ENCODE results near the gene ZC3H4. TPM values are rescaled to one million over a fixed set of nuclear protein-coding genes. Genes with fewer than 3 reads are reported as not detected.
"Not testable (repeated sequence)": the region's sequence is repeated elsewhere in the genome, so short reads cannot be mapped to it uniquely, and the experiment has no call there.

ZC3H4 gene
- 18.5 TPM for total RNA-seq

DNA sequence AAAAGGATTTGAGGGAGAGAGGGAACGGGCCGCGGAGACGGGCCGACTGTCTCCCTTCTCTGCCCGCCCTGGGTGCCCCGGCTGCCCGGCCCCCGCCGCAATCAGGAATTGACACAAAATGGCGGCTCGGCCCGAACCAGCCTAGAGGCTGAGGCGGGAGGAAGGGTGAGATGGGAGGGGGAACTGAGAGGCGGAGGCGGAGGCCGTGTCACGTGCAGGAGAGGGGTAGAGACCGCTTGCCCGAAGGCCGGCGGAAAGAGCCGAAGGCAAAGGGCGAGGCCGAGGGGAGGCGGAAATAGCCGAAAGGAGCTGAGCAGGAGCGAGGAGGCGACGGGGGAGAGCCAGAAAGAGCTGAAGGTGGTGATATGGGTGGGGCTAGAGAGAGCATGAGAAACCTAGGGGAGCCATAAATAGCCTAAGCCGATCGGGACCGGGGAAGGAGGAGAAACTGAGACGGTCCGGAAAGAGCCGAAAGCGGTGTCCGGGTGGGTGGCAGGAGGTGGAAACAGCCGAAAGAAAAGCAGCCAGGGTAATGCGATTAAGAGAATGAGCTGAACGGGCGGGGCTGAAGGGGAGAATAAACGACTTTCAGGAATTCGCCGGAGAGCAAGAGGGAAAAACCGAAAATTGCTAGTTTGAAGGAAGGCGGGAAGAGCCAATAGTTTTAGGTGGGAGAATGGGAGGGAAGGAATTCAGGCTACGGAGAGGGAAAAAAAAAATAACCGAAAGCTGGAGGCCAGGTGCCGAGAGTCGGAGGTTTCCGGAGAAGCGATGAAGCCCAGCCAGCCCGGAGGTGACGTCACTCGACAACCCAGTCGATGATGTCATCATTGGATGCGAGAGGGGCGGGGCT lies at the start of gene ZC3H4:
ZC3H4 (minus strand) TSS at position 780 of the 853 bp plus-strand sequence. CDS start 1,192 bp downstream, outside the sequence.
- peak; percentile 90 for ATAC-seq
- peak; percentile 99 for DNase-seq (ENCODE audit: low spot score)

DNA sequence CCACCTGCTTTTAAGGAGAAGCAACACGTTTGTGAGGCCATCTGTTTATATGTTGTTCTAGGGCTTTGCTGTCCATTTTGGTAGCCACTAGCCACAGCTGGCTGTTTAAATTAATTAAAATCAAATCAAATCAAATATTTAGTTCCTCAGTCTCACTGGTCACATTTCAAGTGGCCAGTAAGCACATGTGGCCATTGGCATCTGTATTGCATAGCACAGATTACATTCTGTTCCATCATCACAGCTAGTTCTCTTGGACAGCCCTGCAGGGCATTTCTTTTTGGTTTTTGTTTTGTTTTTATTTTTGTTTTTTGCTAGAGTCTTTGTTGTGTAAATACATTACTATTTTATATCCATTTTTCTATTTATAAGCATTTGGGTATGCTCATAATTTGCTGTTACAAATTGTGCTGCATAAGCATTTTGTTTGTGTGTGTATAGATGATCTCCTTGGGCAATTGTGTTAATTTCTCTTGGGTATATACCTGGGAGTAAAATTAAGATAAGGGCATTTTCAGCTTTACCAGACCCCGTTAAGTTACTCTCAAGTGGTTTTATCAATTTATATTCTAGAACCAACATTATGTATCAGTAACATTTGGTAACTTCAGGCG lies 48.4 kb upstream of the ZC3H4 start:
- ATAC-seq, result no peak
- no peak for DNase-seq (ENCODE audit: low spot score)

DNA sequence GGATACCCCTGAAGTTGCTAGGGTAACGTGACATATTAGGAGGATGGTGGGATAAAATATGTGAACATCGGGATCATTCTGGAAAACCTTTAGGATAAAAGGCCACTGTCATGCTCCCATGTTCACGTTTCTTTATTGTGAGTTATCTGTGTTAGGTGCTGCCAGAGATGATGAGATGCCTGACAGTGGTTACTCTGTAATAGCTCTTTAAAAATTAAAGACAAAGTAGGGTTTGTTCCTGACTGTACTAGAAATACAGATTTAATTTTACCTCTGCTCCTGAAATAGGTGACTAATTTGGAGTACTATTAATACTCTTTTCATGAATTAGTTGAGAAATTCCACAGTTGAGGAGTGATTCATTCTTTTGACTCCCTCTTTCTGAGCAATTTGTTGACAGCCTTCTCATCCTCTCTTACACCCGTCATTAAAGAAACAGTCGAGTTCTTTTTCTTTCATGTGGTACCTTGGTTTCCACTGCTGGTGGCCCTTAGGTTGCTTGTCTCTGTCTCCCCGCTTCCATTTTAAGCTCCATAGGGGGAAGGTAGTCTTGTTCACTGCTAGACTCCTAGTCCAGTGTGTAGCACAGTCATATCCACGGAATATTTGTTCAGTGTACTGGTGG lies 45.4 kb upstream of the ZC3H4 start:
- ATAC-seq (no peak), DNase-seq (ENCODE audit: low spot score) (no peak)

- DNase-seq (ENCODE audit: low spot score) (no peak), ATAC-seq (peak; percentile 75)
Measured at GRCh38 chr19:47158367-47158791, 44.8 kb upstream of the ZC3H4 start.

DNA sequence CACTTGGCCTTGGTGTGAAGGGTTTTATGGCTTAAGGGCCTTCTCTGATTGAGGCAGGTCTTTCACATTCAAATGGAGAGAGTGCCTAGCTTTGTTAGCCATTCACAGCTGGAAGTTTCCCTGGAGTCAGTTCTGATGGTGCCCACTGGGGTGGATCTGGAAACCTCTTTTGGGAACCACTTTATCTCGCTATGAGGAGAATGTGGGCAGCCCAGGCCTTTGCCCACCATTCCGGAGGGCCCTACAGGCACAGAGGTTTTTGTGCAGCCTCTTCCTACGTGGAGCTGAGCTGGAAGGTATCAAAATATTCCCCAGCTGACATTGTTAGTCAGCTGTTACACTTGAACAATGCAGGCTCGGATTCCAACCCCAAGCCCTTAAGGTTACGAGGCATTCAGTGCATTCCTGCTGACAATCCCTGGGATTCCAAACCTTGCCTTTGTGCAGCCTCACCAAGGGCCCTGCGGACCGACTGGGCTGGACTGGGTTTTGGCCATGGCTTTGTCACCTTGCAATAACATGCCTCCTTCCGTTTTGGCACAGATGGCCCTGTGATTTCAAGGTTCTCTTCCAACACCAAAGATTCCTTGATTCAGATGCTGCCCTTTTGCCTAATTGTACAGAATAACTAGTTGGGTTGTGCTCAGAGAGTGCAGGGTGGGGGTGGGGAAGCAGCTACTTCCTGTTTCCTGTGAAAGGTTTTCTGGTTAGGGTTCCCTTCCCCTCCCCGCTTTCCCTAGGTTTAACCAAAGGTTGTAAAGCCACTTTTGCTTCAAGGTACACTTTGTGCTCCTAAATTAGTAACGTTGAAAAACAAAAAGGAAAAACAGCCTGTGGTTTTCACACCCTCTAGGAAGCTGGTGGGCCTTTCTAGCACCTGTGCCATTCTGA lies 44.1 kb upstream of the ZC3H4 start:
- DNase-seq (ENCODE audit: low spot score) (peak; percentile 45), ATAC-seq (peak; percentile 62)

DNA sequence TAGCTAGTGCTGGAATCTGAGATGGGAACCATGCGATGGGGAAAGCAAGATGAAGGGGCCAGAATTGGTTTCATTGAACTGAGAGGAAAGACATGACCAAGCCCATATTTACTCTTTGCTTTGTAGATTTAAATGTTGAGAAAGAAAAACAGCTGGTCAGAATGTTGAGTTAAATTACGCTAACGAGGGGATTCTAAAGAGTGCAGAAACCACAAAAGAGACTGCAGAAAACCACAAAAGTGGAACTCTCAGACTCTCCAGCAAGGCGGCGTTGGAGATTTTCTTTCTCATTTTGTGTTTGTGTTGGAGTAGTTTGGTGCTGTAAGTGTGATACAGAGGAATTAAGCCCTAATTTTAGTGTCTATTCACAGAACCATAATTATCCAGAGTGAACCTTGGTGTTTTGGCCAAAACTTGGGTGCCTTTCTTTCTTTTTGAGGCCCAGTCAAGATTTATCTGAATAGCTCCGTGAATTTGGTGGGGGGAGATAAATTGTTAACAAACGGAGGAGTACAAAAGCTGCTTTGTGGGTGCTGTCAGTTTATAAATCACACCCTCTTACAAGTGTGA lies 43.4 kb upstream of the ZC3H4 start:
- DNase-seq (ENCODE audit: low spot score) (no peak), ATAC-seq (no peak)

DNA sequence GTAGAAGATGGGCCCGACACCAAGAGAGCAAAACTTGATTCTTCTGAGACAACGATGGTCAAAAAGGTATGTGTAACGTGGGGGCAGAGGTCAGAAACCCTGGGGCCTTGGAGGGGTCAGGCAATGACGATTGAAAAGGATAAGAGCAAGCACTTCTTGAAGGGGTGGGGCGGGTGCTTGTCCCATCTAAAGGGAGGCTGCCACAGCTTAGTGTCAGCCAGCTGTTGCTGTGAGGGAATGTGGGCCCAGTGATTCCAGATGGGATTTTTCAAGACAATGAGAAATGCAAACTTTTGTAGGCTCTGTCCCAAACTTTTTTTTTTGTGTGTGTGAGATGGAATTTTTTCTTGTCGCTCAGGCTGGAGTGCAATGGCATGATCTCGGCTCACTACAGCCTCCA lies 41.6 kb upstream of the ZC3H4 start:
- DNase-seq (ENCODE audit: low spot score) (no peak), ATAC-seq (no peak)

GRCh38 chr19:47153266-47153665 lies 39.7 kb upstream of the ZC3H4 start:
- ATAC-seq (no peak), DNase-seq (ENCODE audit: low spot score) (no peak)

DNA sequence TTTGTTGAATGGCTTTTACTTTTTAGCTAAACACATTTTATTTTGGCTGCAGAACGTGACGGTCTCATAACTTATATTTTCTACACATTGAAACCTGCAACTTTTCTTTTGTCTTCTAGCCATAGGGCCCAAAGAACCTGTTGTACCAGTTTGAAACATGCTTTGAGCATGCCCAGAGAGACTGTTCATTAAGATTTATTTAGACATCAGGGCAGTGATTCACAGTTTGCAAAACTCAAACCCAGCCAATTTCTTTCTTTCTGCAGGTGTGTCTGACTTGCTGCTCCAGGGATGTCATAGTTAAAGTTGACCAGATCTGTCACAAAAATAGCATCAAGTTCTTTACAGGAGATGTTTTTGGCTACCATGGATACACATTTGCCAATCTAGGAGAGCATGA lies 39.1 kb upstream of the ZC3H4 start:
- DNase-seq (ENCODE audit: low spot score), result no peak
- no peak for ATAC-seq

- ATAC-seq (no peak), DNase-seq (ENCODE audit: low spot score) (no peak)
Measured at GRCh38 chr19:47152205-47152604, 38.6 kb upstream of the ZC3H4 start.

GRCh38 chr19:47151627-47152026 lies 38.1 kb upstream of the ZC3H4 start:
- ATAC-seq (peak; percentile 83), DNase-seq (ENCODE audit: low spot score) (peak; percentile 50)

DNA sequence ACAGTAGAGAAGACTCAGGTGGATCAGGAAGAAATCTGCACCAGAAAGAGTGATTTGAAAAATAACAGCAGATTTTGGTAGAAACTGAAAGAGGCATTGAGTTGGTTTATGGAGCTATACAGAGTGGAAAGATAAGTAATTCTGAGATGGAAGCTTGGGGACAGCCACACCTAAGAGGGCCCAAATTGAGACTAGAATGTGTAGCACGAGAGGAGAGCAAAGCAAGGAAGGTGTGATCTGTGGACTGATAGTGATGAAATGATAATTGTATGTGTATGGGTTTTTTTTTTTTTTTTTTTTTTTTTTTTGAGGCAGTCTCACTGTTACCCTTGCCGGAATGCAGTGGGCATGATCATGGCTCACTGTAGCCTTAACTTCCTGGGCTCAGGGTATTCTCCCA lies 33.3 kb upstream of the ZC3H4 start:
- no peak for DNase-seq (ENCODE audit: low spot score)
- ATAC-seq, result no peak

DNA sequence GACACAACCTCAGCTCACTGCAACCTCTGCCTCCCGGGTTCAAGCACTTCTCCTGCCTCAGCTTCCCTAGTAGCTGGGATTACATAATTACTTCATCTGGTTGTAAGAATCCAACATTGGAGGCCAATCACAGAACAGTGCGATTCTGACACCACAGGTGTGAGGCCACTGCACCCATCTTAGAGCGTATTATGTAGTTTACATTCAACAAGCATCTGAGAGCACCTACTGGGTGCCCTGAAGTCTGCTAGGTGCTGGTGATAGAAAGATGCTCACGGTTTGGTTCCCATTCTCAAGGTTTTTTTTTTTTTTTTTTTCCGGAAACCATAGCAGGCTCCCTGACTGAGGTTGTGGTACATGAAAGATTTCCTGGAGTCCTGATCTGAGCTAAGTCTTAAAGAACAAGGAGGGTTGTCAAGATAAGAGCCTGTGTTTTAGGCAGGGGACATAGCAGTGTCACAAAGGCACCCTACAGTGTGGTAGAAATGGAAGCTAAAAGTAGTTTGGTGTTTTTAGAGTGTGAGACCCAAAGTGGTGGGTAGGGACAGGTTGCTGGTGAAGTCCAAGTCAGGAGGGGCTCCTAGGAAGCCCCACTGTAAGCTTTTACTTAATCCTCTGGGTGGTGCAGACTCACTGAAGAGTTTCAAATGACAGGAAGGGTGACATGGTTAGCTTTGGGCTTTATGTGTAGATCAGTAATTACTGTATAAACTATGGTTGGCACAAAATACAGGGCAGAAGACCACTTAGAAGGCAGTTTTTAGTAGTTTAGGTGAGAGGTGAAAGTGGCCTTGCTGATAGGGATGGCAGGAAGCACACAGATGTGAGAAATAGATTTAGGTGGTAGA lies 32.3 kb upstream of the ZC3H4 start:
- DNase-seq (ENCODE audit: low spot score) (no peak), ATAC-seq (no peak)

DNA sequence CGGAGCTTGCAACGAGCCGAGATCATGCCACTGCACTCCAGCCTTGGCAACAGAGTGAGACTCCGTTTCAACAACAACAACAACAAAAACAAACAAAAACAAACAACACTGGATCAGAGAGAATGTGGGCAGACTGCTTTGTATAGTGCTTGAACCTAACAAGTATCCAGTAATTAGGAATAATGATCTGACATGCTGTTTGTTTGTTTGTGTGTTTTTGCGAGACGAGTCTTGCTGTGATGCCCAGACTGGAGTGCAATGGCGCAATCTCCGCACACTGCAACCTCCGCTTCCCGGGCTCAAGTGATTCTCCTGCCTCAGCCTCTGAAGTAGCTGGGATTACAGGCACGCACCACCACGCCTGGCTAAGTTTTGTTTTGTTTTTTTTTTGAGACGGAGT lies 31.1 kb upstream of the ZC3H4 start:
- no peak for ATAC-seq
- no peak for DNase-seq (ENCODE audit: low spot score)

DNA sequence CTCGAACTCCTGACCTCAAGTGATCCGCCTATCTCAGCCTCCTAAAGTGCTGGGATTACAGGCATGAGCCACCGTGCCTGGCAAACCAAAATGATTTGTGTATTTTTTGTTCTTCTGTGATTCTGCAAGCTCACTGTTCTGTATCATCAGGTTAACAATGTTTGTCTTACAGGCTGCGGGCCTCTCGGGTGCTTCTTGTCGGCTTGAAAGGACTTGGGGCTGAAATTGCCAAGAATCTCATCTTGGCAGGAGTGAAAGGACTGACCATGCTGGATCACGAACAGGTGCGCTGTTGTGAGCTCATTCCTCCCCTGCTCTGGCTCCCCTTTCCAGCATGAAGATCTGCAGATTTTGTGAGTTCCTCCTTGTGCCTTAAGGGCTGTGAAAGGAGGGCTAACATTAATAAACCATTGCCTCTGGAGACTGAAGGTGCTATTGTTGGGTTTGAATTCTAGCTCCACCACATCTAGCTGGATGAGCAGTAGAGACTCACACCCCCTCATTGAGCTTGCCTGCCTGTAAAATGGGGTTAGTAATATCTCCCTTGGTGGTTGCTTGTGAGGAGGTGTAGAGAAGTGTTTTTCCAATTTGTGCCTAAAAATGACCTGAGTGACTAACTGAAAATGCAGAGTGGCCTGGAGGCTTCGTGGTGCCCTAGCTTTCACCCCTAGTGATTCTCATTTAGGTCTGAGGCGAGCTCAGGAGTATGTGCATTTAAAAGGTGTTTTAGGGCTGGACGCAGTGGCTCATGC lies 29.9 kb upstream of the ZC3H4 start:
- ATAC-seq, result no peak

DNA sequence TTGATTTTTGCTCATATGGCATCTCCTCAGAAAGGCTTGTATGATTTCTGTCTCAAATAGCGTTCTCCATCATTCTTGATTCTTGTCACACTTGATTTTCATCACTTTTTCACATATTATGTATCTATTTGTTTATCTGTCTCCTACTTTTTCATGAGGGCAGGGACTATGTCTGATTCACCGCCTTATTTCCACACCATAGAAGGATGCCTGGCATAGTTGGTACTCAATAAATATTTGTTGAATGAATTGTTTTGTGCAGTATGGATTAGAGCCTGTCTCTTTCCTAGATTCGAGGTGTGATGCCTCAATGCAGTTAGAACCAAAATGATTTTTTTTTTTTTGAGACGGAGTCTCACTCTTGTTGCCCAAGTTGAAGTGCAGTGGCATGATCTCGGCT lies 29.2 kb upstream of the ZC3H4 start:
- DNase-seq (ENCODE audit: low spot score), result no peak
- ATAC-seq, result no peak

More for the DNA sequence above, 29.9 kb upstream of the ZC3H4 start:
- DNase-seq (ENCODE audit: low spot score), result no peak

- ATAC-seq (no peak), DNase-seq (ENCODE audit: low spot score) (no peak)
Measured at GRCh38 chr19:47141695-47142094, 28.1 kb upstream of the ZC3H4 start.

DNA sequence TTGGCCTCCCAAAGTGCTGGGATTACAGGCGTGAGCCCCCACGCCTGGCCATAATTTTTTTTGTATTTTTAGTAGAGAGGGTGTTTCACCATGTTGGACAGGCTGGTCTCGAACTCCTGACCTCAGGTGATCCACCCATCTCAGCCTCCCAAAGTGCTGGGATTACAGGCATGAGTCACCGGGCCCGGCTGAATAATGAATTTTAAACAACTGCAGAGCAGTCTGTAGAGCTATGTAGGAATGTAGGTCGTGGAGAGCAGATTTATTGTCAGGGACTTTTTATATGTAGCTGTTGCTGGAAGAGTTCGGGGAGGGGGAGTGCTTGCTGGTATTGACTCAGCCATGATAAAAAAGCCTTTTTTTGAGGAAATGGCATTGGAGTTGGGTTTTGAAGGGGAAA lies 27.7 kb upstream of the ZC3H4 start:
- ATAC-seq; DNase-seq (ENCODE audit: low spot score): not testable (repeated sequence)

GRCh38 chr19:47135156-47135555 lies 21.6 kb upstream of the ZC3H4 start:
- DNase-seq (ENCODE audit: low spot score), result no peak
- no peak for ATAC-seq
